Mesothelial cell of epicardium (in vitro differentiated cells): ENCODE data around the gene SRMS. TPM values are rescaled to one million over a fixed set of nuclear protein-coding genes. Genes with fewer than 3 reads are reported as not detected.

Experiments used
- DNase-seq, 2 experiments: peaks; one replicate each; pipeline ENCODE4 v3.0.0; 2021; ENCODE audit warnings: low spot score in 2 of 2; ENCODE audit not compliant: unreplicated experiment in 2 of 2
- H3K27ac Mint-ChIP-seq: 2 replicates; pipeline ENCODE4 v1.8.0; 2021; ENCODE audit warnings: mixed read lengths
- H3K27me3 Mint-ChIP-seq: 2 replicates; pipeline ENCODE4 v1.8.0; 2021; ENCODE audit warnings: low read depth, mixed read lengths
- H3K36me3 Mint-ChIP-seq: 2 replicates; pipeline ENCODE4 v1.8.0; 2021; ENCODE audit warnings: mixed read lengths
- H3K4me1 Mint-ChIP-seq: 2 replicates; pipeline ENCODE4 v1.8.0; 2021; ENCODE audit warnings: mixed read lengths
- H3K4me3 Mint-ChIP-seq: 2 replicates; pipeline ENCODE4 v1.8.0; 2021; ENCODE audit warnings: mild to moderate bottlenecking, moderate library complexity, mixed read lengths
- H3K9me3 Mint-ChIP-seq: 2 replicates; pipeline ENCODE4 v1.8.0; 2021; ENCODE audit warnings: mixed read lengths
- CTCF ChIP-seq: fragments of 200-600 bp; sonication (generic); IDR thresholded peaks from one replicate; pipeline ENCODE4 v1.5.0; 2021; ENCODE audit warnings: antibody characterized with exemption; ENCODE audit not compliant: unreplicated experiment
- total RNA-seq: library from RNA; stranded (reverse); gene quantifications from 3 replicates; pipeline ENCODE4 v1.2.1, GENCODE V29; 2021

The SRMS gene
- total RNA-seq = not detected in 3 replicates

GRCh38 chr20:63547725-63548480 is at the start of gene SRMS:
TSS of gene SRMS (minus strand) at chr20:63547749. CDS start at chr20:63547463, 286 bp downstream.
- Mint-ChIP-seq H3K36me3 (no peaks in the 10 kb centered on the region), H3K4me1 (no peaks in the 10 kb centered on the region), H3K9me3 (no peaks in the 10 kb centered on the region)

GRCh38 chr20:63596423-63596822 is 48.9 kb upstream of the SRMS start:
- Mint-ChIP-seq H3K36me3 (peaks cover 22% of the 10 kb centered on the region), H3K27ac (no peak overlapping the region), H3K4me3 (no peak overlapping the region), H3K27me3 (no peaks in the 10 kb centered on the region), H3K4me1 (no peaks in the 10 kb centered on the region), H3K9me3 (no peaks in the 10 kb centered on the region)
- TF ChIP-seq CTCF = no peak
- no peak for DNase-seq

More at GRCh38 chr20:63547725-63548480, at the start of gene SRMS:
- no peak for TF ChIP-seq CTCF
- Mint-ChIP-seq H3K4me3 (no peak within 1 kb of the TSS), H3K27ac (no peak within 1 kb of the TSS), H3K27me3 (peaks cover 15% of the 10 kb centered on the region)
- no peak for DNase-seq

GRCh38 chr20:63595416-63596127 is 48.0 kb upstream of the SRMS start:
- TF ChIP-seq CTCF = no peak
- Mint-ChIP-seq H3K9me3 (no peaks in the 10 kb centered on the region), H3K27me3 (no peaks in the 10 kb centered on the region), H3K4me1 (no peaks in the 10 kb centered on the region), H3K27ac (no peak overlapping the region), H3K36me3 (peaks cover 23% of the 10 kb centered on the region), H3K4me3 (no peak overlapping the region)
- DNase-seq = no peak

GRCh38 chr20:63594043-63594561 is 46.6 kb upstream of the SRMS start:
- Mint-ChIP-seq H3K4me1 (no peaks in the 10 kb centered on the region), H3K27me3 (no peaks in the 10 kb centered on the region), H3K9me3 (no peaks in the 10 kb centered on the region), H3K36me3 (peaks cover 21% of the 10 kb centered on the region), H3K27ac (no peak overlapping the region), H3K4me3 (no peak overlapping the region)
- no peak for TF ChIP-seq CTCF
- DNase-seq = no peak

GRCh38 chr20:63592661-63593060 is 45.1 kb upstream of the SRMS start:
- TF ChIP-seq CTCF = no peak
- Mint-ChIP-seq H3K27ac (no peak overlapping the region), H3K36me3 (peaks cover 23% of the 10 kb centered on the region)

More at GRCh38 chr20:63592661-63593060, 45.1 kb upstream of the SRMS start:
- H3K27me3 Mint-ChIP-seq = no peaks in the 10 kb centered on the region
- no peaks in the 10 kb centered on the region for H3K4me1 Mint-ChIP-seq
- no peak overlapping the region for H3K4me3 Mint-ChIP-seq
- no peaks in the 10 kb centered on the region for H3K9me3 Mint-ChIP-seq
- DNase-seq = no peak
